Activated T-cell treated with anti-CD3 and anti-CD28 coated beads for 48 hours (primary cell): ENCODE measurements around the gene FAM3A.
A peak's percentile ranks its signal among the peaks of the same experiment; 100 is the strongest.
"Not testable (repeated sequence)": the region's sequence is repeated elsewhere in the genome, so short reads cannot be mapped to it uniquely, and the experiment has no call there.

Source experiments
- DNase-seq: peaks from one replicate; pipeline ENCODE4 v3.0.0-alpha.2; 2020; ENCODE audit warnings: low read depth

FAM3A gene

DNA sequence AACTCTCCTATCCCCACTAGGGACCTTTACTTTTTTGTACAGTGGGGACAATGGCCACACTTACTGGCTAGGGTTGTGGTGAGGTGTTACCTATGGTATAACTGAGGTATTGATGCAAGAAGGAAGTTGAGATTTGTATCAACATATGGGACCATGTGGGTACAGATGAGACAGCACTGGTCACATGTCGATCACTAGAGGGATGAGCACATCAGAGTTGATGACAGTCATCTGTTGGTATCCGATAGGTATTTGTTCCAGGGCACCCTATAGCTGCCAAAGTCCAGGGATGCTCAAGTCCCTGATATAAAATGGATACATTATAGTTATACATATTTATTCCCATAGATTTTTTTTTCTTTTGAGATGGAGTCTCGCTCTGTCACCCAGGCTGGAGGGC, 13.0 kb downstream of the FAM3A start:
- DNase-seq: no peak

DNA sequence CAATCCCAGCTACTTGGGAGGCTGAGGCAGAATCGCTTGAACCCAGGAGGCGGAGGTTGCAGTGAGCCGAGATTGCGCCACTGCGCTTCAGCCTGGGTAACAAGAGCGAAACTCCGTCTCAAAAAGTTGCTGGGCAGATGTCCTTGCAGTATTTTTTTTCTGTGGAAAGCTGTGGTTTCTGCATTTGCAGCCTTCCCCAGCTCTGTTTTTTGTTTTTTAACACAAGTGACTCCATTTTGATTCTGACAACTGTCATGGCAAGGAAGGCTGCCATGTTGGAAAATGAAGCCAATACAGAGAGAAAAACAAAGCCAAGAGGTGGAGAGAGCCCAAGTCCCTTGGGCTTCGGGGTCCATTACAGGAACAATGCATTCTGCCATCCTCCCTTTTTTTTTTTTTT, 13.9 kb downstream of the FAM3A start:
- DNase-seq: no peak

DNA sequence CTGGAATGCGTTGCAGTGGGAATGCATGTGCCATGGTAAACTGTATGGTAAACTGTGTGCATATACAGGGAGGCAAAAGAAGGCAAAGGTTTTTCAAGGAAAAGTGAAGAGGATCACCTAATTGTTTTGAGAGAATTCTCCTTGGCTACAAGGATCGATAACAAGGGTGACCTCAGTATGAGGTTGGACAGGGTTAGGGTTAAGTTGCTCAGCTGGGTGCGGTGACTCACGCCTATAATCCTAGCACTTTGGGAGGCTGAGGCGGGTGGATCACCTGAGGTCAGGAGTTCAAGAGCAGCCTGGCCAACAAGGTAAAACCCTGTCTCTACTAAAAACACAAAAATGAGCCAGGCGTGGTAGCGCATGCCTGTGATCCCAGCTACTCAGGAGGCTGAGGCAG, 14.6 kb downstream of the FAM3A start:
- DNase-seq: not testable (repeated sequence)

DNA sequence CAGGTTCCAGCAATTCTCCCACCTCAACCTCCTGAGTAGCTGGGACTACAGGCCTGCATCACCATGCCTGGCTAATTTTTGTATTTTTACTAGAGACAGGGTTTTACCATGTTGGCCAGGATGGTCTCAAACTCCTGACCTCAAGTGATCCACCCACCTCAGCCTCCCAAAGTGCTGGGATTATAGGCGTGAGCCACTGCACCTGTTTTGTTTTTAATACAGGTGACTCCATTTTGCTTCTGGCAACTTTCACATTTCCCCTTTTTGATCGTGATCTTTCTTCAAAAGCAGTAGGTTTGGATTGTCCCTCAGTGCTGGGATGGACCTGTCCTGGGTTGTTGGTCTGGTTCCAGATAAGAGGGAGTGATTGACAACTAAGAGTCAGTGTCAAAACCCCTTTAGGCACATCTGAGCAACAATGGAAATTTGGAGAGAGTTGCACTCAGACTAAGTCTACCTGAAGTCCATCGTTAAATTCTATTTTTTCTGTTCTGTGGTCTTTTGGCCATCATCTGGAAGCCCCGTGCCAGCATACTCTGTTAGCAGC, 19.4 kb downstream of the FAM3A start:
- not testable (repeated sequence) for DNase-seq

DNA sequence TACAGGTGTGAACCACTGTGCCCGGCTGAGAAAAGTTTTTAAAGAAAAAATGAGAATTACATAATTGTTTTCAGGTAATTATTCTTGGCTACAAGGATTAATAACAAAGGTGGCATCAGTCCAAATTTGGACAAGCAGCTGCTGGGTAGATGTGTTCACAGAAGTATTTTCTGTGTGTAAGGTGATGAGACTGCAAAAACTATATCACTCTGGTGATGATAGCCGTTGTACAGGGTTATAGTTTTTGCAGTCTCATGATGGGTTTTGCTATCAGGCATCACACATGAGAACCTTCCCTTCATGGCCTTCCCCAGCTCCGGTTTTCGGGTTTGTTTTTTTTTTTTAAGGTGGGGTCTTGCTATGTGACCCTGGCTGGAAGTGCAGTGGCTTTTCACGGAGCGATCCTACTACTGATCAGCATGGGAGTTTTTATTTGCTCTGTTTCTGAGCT, 20.5 kb downstream of the FAM3A start:
- DNase-seq: no peak

DNA sequence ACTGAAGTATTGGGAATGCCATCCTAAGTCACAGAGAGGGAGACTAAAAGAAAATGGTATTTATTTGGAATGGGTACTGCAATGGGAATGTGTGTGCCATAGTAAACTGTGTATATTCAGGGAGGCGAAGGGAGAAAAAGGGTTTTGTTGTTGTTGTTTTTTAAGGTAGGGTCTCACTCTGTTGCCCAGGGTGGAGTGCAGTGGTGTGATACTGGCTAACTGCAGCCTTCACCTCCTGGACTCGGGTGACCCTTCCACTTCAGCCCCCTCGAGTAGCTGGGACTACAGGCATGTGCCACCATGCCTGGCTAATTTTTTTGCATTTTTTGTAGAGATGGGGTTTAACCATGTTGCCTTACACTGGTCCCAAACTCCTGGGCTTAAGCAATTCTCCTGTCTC, 21.3 kb downstream of the FAM3A start:
- no peak for DNase-seq

DNA sequence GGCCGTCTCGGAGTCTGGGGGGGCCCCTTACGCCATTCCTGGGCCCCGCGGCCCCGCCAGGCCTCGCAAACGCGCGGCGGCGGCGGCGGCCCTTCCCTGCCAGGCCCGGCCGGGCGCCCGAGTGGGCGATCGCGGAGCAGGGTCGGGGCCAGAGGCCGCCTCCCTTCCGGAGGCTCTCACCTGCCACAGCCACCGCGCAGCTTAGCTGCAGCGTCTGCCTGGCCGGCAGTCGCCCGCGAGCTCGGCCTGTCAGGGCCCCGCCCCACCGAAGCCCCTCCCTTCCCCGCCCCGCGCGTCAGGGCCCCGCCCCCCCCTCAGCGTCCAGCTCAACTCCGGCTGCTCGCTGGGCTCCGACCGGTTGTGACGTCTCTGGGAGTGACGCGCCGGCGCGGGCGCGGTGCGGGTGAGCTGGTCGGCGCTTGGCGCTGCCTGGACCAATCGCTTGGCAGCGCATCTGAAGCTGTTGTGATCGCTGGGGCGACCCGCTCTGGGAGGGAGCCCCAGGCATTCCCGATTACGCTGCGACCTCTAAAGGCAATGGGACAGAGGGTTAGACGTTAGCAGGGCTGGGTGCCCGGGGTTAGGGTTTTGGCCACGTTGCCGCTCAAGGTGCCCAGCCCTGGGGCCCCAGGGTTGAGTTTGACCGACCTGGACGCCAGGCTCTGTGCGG, 25.5 kb downstream of the FAM3A start, which contains the start of gene SLC10A3:
TSS of gene SLC10A3 (minus strand) at position 216 of the 670 bp plus-strand sequence. CDS start 1,689 bp downstream, outside the sequence.
- peak; percentile 89 for DNase-seq

DNA sequence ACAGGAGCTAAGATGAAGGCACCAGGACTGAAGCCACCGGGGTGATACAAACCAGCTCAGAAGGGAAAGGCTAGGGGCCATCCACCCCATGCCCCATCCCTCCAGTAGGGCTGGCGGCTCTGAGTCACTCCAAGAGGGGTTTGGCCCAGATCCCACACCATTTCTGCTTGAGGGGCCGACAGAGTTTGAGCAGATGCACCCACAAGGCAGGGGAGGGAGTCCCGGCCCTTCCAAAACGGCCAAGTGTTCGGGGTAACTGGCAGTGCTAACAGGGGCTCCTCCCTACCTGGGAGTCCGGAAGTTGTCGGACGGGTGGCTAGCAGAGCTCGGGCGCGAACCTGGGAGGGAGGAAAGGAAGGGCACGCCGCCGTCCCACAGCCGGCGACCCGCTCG, 26.0 kb downstream of the FAM3A start:
- DNase-seq: no peak

DNA sequence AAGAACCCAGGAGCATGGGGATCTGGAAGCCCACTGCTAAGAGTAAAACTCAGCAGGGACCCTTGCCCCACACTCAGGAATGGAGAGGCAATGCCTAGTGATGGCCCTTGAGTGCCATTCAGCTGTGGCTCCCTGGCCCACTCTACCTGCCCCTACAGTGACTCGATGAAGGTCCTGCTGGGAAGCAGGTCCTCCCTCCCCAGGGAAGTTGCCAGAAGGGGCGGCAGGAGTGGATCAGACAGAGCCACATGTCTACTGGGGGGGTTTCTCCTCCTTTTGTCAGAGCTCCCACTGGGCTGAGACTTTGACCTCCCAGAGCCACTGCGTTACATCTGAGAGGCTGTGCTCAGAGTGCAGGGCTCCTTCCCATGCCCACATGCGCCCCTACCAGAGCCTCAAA, 26.9 kb downstream of the FAM3A start:
- DNase-seq: no peak

DNA sequence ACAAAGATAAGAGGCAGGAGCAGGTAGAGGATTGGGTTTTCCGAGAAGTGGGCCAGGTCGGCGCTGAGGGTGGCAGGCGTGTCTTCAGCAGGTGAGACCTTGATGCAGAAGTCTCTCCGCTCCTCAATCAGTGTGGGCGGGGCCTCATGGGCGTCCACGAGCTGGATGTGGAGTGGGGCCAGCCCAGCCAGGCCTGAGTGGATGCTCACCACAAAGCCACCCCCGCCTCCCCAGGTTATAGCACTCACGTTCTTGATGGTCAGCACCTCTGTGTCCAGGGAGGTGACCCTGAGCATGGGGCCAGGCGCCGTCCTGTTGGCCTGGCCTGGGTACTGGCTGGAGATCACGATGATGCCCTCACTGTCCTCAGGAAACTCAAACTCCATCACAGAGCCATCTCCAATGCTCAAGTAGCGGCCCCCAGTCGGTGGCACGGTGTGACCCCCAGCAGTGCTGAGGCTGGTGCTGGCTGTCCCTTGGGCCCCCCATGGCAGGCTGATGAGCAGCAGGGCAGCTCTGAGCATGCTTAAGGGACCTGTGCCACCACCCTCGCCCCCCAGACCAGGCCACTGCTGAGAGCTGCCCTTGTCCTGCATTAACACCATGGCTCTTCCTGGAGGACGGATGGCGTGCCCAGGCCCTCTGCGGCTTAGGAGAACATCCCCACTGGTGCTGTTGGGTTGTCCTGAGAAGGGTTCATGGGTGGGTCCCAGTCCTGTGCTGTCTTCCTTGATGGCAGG, 27.5 kb downstream of the FAM3A start:
- DNase-seq: no peak

DNA sequence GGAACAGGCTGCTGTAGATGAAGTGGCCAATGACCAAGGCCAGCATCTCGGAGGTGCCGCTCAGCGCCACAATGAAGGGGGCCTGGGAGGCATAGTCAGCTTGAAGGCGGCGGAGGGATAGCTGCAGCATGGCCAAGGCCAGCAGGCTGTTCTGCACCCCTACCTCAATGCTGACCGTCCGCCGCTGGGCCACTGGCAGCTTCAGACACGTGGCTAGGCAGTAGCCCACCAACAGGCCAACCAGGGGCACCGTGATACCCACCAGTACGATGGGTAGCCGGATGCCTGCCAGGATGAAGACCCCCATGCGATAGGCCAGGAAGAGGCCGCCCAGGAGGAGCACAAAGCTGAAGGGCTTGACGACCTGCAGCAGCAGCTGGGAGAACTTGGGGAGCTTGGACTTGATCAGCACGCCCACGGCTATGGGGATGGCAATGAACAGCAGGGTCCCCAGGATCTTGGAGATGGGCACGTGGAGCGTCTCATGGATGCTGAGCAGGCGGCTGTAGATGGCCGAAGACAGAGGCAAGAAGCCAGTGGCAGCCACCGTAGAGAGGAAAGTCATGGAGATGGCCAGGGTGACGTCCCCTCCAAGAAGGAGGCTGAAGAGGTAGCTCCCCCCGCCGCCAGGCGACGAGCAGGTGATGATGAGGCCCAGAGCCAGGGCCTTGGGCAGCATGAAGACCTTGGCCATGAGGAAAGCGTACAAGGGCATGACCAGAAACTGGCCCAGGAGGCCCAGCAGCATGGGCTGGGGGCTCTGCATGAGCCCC, 28.3 kb downstream of the FAM3A start:
- no peak for DNase-seq

DNA sequence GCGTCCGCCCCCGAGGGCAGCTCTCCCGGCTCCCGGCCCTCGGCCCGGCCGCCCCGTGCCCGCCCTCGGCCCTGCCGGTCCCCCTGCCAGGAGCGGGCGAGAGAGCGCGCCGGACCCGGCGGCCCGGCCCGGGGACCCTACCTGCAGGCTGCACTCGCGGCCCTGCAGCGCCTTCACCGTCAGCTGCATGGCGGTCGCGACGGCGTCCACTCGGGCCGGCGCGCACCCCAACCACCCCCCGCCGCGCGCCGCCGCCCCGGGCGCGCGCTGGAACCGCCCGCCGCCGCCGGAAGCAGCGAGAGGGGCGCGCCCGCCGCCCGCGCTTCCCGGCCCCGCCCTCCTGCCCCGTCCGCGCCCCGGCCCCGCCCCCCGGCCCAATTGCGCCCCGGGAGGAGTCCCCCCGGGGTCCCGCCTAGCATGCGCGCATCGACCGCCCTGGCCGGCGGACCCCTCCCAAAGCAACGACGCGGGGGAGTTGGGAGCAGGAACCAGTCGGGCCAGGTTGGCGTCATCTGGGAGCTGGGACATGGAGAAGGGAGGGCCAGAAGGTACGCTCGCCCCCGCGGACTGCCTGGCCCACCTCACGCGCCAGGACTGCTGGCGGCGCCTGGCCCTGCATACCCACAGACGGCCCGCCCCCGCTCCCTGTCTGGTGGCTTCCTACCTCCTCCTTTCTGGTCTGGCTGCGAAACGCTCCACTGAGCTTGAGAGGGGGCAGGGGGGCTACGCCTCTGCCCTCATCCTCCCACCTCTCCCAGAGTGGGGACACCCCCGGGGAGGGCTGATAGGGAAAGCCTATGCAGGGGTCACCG, 29.4 kb downstream of the FAM3A start, which contains the start of gene UBL4A:
TSS of gene UBL4A (minus strand) at position 220 of the 812 bp plus-strand sequence. CDS start at position 189, 31 bp downstream.
- peak; percentile 62 for DNase-seq

DNA sequence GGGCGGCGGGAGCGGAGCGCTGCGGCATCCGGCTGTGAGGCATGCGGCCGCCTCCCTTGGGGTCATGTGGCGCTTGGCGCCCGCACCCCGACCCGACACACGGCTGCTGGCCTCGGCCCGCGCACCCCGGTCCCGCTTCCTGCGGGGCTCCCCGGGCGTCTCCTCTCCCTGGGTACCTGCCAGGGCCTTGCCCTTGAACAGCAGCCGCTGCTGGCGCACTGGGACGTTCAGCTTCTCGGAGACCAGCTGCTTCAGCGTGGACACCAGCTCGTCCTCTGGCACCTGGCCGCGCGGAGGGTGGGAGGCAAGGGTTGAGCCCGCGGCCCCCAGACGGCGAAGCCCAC, 30.0 kb downstream of the FAM3A start:
- DNase-seq: no peak

DNA sequence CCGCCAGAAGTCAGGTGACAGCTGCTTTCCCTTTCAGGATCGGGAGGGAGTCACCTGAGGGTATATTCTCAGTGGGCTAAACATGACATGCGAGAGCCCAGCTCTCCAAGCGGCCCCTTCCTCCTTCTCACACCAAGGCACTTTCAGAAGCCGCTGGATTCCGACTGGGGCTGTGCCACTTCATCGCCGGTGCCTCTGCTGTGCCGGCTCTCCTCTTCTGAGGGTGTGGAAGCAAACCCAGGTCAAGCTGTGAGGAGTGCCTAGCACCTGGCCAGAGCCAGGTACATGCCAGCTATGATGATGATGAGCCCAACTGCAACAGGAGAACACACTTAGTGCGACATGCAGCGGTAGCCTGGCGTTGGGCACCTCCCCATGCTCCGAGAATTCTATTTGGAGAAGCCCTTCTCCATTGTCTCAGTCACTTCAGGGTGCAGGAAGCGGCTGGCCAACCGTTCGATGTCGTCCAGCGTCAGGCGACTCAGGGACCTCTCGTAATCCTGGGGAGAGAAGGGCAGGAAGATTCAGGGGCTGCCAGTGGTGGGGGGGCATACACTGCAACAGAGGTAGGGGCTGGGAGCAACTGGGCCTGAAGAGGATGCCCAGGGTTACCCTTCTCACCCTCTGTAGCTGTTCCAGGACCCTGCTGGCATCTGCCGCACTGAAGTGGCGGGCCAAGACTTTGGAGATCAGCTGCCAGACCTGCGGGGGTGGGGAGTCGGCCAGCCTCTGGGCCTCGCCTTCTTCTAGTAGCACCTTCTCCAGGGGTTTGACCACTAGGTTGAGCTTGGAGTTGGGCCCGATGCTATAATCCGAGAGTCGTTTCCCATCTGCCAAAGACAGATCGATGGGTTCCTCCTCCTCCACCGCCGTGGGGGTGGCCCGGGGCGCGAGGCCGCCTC, 30.6 kb downstream of the FAM3A start:
- no peak for DNase-seq

DNA sequence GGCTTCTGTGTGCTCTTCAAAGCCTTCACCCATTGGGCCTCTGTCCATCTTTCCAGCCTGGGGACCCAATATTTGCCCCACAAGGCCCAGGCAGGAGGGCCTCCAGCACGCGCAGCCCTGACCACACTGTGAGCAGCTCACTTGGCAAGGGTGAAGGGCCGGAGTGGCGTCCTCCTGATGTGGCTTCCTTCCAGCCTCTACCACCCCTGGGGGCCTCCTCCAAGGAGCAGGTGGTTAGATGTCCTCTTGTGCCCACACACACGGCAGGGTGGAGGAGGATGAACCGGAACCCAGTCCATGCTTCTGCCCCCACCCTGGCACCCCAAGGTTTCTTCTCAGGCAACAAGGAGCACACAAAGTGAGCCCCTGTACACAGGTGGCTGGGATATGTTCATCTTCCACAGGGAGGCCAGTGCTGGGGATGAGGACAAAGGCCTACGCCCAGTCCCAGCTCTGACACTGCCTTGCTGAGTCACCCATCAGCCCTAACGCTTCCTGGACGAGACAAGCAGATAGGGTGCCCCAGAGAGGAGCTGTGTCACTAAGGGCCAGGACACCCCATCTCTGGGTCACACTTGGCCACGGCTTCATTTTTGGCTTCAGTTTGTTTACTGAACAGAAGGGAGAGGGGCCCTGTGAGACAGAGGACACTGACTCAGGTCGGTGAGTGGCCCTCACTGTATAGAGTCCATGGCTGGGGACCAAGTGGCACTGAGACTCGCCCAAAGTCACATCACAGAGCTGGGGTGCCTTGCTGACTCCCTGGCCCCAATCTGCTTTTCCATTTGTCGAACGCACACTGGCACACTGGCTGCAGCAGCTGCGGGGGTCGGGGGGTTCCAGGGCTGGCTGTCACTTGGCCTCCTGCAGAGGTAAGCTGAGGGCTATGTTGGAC, 31.5 kb downstream of the FAM3A start:
- no peak for DNase-seq

DNA sequence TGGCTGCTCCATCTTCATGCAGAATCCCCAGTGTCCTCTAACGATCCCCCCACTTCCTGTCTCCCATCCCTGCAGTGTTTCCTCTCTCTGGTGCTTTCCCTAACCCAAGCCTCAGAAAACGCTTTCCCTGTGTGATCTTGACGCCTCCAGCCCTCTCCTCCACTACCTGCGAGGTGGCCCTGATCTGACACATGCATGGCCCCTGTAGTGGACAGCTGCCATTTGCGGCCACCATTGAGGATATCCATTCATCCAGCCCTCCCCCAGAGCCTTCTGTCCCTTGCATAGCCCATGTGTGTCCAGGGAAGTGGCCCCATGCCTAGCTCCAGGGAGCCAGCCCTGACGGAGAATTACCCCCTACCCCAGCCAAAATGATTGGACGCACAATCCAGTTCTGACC, 32.7 kb downstream of the FAM3A start:
- DNase-seq: no peak

DNA sequence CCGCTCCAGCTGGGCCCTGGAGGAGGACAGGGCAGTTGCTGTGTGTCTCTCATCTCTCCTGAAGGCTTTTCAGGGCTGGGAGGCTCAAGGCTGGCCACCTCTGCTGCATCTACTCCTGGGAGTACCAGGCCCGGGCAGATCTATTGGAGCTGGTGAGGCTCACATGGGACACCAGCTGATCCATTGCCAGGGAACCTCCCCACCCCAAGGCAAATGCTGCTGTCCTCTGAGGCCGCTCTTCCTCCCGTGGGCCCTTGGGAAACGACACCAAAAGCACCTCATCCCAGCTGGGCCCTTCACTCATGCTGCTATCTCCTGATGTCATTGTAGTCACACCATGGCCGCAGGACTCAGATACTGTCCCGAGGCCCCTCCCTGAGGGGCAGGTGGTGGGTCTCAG, 33.2 kb downstream of the FAM3A start:
- DNase-seq: no peak

DNA sequence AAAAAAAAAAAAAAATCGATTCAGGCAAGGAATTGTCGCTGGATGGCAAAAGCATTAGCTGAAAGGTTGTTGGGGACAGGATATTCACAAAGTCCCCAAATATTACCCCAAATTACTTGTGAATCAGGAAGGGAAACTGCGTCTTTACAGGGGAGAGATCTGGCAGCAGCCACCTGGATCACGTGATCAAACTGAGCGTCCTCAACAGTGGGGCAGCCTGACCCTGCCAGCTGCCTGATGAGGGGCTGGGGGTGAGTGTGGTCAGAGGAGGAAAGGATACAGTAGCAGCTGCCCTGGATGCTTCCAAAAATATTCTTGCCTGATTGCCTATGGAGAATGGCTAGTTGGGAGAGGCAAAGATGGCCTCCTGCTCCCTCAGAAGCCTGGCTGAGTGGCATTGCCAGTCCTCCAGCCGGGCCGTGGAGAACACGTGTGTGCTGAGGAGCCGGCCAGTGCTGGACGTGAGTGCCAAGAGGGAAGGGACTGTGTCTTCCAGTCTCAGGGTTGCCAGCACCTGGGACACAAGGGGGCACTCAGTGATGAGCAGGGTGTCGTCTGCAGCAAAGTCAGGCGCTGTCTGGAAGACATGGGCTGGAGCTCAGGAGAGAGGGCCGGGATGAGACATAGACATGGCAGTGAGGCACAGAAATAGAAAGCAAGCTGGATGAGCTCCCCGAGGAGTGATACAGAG, 34.0 kb downstream of the FAM3A start:
- DNase-seq: no peak

DNA sequence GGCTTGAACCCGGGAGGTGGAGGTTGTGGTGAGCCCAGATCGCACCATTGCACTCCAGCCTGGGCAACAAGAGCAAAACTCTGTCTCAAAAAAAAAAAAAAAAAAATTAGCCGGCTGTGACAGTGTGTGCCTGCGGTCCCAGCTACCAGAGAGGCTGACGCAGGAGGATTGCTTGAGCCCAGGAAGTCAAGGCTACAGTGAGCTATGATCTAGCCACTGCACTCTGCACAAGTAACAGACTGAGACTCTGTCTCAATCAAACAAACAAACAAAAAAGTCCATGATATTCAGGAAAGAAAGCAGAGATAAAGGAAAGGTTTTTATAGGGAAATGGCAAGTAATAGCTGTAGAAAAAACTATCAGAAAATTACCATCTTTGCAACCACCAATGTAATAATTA, 34.8 kb downstream of the FAM3A start:
- no peak for DNase-seq
